Superior temporal gyrus (tissue), 1 donor: ENCODE data around the gene CDKN2AIP.

Experiments
- DNase-seq: peaks from one replicate; pipeline ENCODE4 v3.0.0-alpha.2; 2016; ENCODE audit errors: extremely low spot score

Gene CDKN2AIP

DNA sequence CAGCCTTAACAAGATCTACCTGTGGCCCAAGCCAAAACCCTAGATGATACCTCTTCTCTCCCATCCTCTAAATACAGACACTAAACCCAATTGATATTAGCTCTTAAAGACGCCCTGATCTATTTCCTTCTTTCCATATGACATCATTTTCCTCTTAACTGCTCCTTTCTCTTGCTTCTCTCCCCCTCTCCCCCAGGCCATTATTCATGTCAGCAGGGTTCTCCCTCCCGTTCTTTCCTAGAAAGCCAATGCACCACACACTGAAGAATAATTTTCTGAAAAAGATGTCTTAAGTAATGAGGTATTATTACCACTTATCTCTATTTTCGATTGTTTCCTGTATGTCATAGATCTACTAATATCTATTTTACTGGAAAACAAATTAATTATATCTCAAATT, 50.7 kb downstream of the CDKN2AIP start:
- no peak for DNase-seq
